ENCODE measurements around the gene IL1A. TPM values are rescaled to one million over a fixed set of nuclear protein-coding genes. Genes with fewer than 3 reads are reported as not detected.

IL1A gene
- total and polyA plus RNA-seq, 10 of the 15 experiments (the other 5 are each of a cell fraction or from before 2014, with no cell fraction given), result 0.10 to 8.7 (median 6.9) TPM

GRCh38 chr2:112733871-112734270, 50.4 kb downstream of the IL1A start:
- H3K27ac ChIP-seq (ENCODE audit: control insufficient read depth, insufficient read depth), result no peak overlapping the region
- TF ChIP-seq E4F1 (IDR thresholded peaks at IDR 0.05; ENCODE audit: borderline replicate concordance, partially characterized antibody), result no peak
- no peak for TF ChIP-seq ETV6 (conservative IDR thresholded peaks at IDR 0.05 in 1 of 2, IDR thresholded peaks at IDR 0.05 in 1 of 2; ENCODE audit: borderline replicate concordance in 1 of 2, low read depth in 1 of 2)
- TF ChIP-seq JUNB (IDR thresholded peaks at IDR 0.05), result no peak
- TF ChIP-seq PAX5 (IDR thresholded peaks at IDR 0.05; ENCODE audit: borderline replicate concordance, low read depth, low read length), result no peak
- TF ChIP-seq SP1 (IDR thresholded peaks at IDR 0.05; ENCODE audit: low read depth, low read length), result no peak
- H3K4me3 ChIP-seq, result no peak overlapping the region
- SMC1A ChIA-PET (ENCODE audit: uncharacterized antibody, unreplicated experiment), result interaction anchor here (1.6 to 2.9 kb wide), 2 partner anchors 15 to 208 kb away, joined by 6 to 11 read pairs; no protein-coding TSS in a partner anchor
- no peaks in the 10 kb centered on the region for H3K79me2 ChIP-seq (ENCODE audit: control insufficient read depth, insufficient read depth, low read length)
- POLR2A ChIA-PET, result interaction anchor here (0.6 to 0.7 kb wide), 3 partner anchors 16 to 1288 kb away, joined by 3 to 4 read pairs (median 4); partner anchors contain the start of gene RGPD8
- H3K27me3 ChIP-seq (replicated peaks in 1 of 2; ENCODE audit: control insufficient read depth in 2 of 2, insufficient read depth in 2 of 2, low read length in 1 of 2), result no peaks in the 10 kb centered on the region
- ATAC-seq (no peak), DNase-seq (ENCODE audit: low read depth, low spot score) (no peak), FAIRE-seq (no peak)
- CTCF ChIA-PET, result interaction anchor here (10.4 to 12.8 kb wide), 2 partner anchors 104 to 208 kb away, joined by 106 to 671 read pairs; no protein-coding TSS in a partner anchor
- RAD21 ChIA-PET (ENCODE audit: unreplicated experiment), result interaction anchor here (1.3 to 1.6 kb wide), 2 partner anchors 16 to 208 kb away, joined by 3 to 9 read pairs; no protein-coding TSS in a partner anchor
- H3K9ac ChIP-seq (ENCODE audit: control insufficient read depth, insufficient read depth, low read length), result no peak overlapping the region
- intact Hi-C loops (cut with micrococcal nuclease; ENCODE audit: unreplicated experiment), result no loop called here
- BruUV-seq (replicated peaks), result no TSS peak
- H3K4me2 ChIP-seq (ENCODE audit: control insufficient read depth, insufficient read depth), result no peak overlapping the region
- H3K36me3 ChIP-seq (ENCODE audit: control insufficient read depth in 2 of 2, insufficient read depth in 2 of 2, low read length in 1 of 2), result peaks cover 0 to 8% of the 10 kb centered on the region in 2 experiments; a peak in 2 of 4 replicates
- H3K4me1 ChIP-seq (ENCODE audit: control insufficient read depth, insufficient read depth, low read length), result no peaks in the 10 kb centered on the region
- in situ Hi-C loops (cut with MboI), result no loop called here
- no peaks in the 10 kb centered on the region for H3K9me3 ChIP-seq (replicated peaks; ENCODE audit: control insufficient read depth, insufficient read depth, low read length)
- WGBS (ENCODE audit: insufficient coverage, insufficient replicate concordance, low lambda C conversion rate, missing lambda C conversion rate), result 100% methylated on average over 1 of the region's 1 CpG
- no peaks in the 10 kb centered on the region for H4K20me1 ChIP-seq (ENCODE audit: control insufficient read depth, insufficient read depth)
- no peak overlapping the region for H2AFZ ChIP-seq (ENCODE audit: control insufficient read depth, low read depth, low read length)

All from GM12878 (cell line).